ENCODE results near the gene LINC00237.
A peak's percentile ranks its signal among the peaks of the same experiment; 100 is the strongest.

The LINC00237 gene

GRCh38 chr20:21125072-21125848, 19.1 kb upstream of the LINC00237 start:
- no peak for DNase-seq

- DNase-seq, result no peak
Observed at GRCh38 chr20:21124190-21124589, 18.0 kb upstream of the LINC00237 start.

- no peak for DNase-seq
Observed at GRCh38 chr20:21118782-21119181, 12.6 kb upstream of the LINC00237 start.

- no peak for DNase-seq
Observed at GRCh38 chr20:21118138-21118537, 12.0 kb upstream of the LINC00237 start.

- no peak for DNase-seq
Observed at GRCh38 chr20:21117521-21117920, 11.4 kb upstream of the LINC00237 start.

GRCh38 chr20:21114584-21114983, 8.4 kb upstream of the LINC00237 start:
- DNase-seq, result no peak

GRCh38 chr20:21113697-21114096, 7.5 kb upstream of the LINC00237 start:
- DNase-seq, result no peak

GRCh38 chr20:21111416-21111815, 5.3 kb upstream of the LINC00237 start:
- DNase-seq, result no peak

GRCh38 chr20:21110811-21111210, 4.7 kb upstream of the LINC00237 start:
- no peak for DNase-seq

- no peak for DNase-seq
Observed at GRCh38 chr20:21109144-21109543, 3.0 kb upstream of the LINC00237 start.

GRCh38 chr20:21105429-21106170, 558 bp downstream of the LINC00237 start:
- peak; percentile 68 for DNase-seq

GRCh38 chr20:21104921-21105320, 1.2 kb downstream of the LINC00237 start:
- no peak for DNase-seq

GRCh38 chr20:21104466-21104761, 1.7 kb downstream of the LINC00237 start:
- peak; percentile 11 for DNase-seq

- DNase-seq, result peak; percentile 48
Observed at GRCh38 chr20:21103582-21104465, 2.3 kb downstream of the LINC00237 start.

GRCh38 chr20:21102603-21103311, 3.4 kb downstream of the LINC00237 start:
- peak; percentile 73 for DNase-seq

- DNase-seq, result peak; percentile 74
Observed at GRCh38 chr20:21101932-21102575, 4.1 kb downstream of the LINC00237 start.

GRCh38 chr20:21101453-21101931, 4.7 kb downstream of the LINC00237 start:
- DNase-seq, result peak; percentile 78

- DNase-seq, result peak; percentile 87
Observed at GRCh38 chr20:21100578-21101452, 5.3 kb downstream of the LINC00237 start.

GRCh38 chr20:21099751-21100577, 6.2 kb downstream of the LINC00237 start:
- peak; percentile 59 for DNase-seq

Data from eye (tissue), 1 donor.